Neutrophil (primary cell): Measurements from ENCODE around the gene HELZ.
"Not testable (repeated sequence)": the region's sequence is repeated elsewhere in the genome, so short reads cannot be mapped to it uniquely, and the experiment has no call there.

Experiments used
- H3K27ac ChIP-seq: fragments of 200-600 bp; sonication (generic); 2 replicates; pipeline ENCODE4 v1.5.1; 2016; ENCODE audit warnings: mild to moderate bottlenecking, moderate library complexity
- H3K27me3 ChIP-seq: fragments of 200-600 bp; sonication (generic); 2 replicates; pipeline ENCODE4 v1.6.0; 2016; ENCODE audit warnings: mild to moderate bottlenecking
- H3K36me3 ChIP-seq: fragments of 200-600 bp; sonication (generic); 2 replicates; pipeline ENCODE4 v1.5.1; 2017
- H3K4me1 ChIP-seq, 2 experiments: fragments of 200-600 bp in 1 of 2; sonication (generic) in 1 of 2; 1 replicate in 1 of 2; 2 replicates in 1 of 2; pipeline versions ENCODE4 v1.5.1 to v1.6.1; 2013 to 2016; ENCODE audit warnings: low read depth in 1 of 2, low read length in 1 of 2, mild to moderate bottlenecking in 1 of 2, moderate library complexity in 1 of 2; ENCODE audit not compliant: control insufficient read depth in 1 of 2, insufficient read depth in 1 of 2
- H3K4me3 ChIP-seq, 2 experiments: fragments of 200-600 bp in 1 of 2; sonication (generic) in 1 of 2; 1 replicate in 1 of 2; 2 replicates in 1 of 2; pipeline ENCODE4 v1.5.1; 2013 to 2016; ENCODE audit warnings: low read depth in 1 of 2, low read length in 1 of 2, mild to moderate bottlenecking in 1 of 2, moderate library complexity in 1 of 2
- H3K9me3 ChIP-seq: fragments of 200-600 bp; sonication (generic); 2 replicates; pipeline ENCODE4 v1.5.1; 2016
- TF ChIP-seq, protein P1 (sequence below): fragments of 200-600 bp; sonication (generic); IDR thresholded peaks from 2 replicates; pipeline ENCODE4 v1.5.1; 2016; ENCODE audit warnings: antibody characterized with exemption

Gene HELZ

DNA sequence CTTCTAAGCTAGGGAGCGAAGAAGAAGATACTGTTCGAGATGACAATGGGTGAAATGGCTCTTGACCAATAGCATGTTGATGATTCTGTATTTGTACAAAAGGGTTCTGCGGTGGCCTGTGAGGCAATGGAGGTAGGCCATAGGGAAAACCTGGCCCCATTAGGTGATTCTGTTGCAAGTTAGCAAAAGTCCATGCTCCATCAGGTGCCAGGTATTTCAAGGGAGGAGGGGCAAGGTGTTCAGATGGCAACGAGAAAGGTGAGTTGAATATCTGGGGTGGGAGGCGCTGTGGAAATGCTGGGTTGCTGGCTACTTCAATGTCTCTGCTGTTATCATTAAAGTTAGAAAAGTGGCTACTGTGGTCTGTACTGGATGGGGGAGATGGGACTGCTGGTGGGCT, 137.8 kb downstream of the HELZ start:
- no peaks in the 10 kb centered on the region for H3K9me3 ChIP-seq
- no peaks in the 10 kb centered on the region for H3K27me3 ChIP-seq
- no peak overlapping the region for H3K27ac ChIP-seq
- TF ChIP-seq, protein P1, sequence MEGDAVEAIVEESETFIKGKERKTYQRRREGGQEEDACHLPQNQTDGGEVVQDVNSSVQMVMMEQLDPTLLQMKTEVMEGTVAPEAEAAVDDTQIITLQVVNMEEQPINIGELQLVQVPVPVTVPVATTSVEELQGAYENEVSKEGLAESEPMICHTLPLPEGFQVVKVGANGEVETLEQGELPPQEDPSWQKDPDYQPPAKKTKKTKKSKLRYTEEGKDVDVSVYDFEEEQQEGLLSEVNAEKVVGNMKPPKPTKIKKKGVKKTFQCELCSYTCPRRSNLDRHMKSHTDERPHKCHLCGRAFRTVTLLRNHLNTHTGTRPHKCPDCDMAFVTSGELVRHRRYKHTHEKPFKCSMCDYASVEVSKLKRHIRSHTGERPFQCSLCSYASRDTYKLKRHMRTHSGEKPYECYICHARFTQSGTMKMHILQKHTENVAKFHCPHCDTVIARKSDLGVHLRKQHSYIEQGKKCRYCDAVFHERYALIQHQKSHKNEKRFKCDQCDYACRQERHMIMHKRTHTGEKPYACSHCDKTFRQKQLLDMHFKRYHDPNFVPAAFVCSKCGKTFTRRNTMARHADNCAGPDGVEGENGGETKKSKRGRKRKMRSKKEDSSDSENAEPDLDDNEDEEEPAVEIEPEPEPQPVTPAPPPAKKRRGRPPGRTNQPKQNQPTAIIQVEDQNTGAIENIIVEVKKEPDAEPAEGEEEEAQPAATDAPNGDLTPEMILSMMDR: no peak
- H3K4me3 ChIP-seq: no peak overlapping the region
- peaks cover 7 to 10% of the 10 kb centered on the region in 2 experiments for H3K4me1 ChIP-seq
- H3K36me3 ChIP-seq: peaks cover 66% of the 10 kb centered on the region

DNA sequence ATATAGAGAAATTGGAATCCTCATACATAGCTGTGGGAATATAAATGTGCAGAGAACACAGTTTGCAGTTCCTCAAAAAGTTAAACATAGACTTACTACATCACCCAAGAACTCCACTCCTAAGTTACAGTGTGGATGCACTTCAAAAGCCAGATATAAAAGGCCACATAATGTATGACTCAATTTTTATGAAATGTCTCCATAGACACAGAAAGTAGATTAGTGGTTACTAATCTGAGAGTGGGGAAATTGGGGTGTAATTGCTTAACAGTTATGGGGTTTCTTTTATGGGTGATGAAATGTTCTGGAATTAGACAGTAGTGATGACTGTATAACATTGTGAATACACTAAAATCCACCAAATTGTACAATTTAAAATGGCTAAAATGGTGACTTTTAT, 139.8 kb downstream of the HELZ start:
- Histone ChIP-seq H3K36me3 (peaks cover 53% of the 10 kb centered on the region), H3K9me3 (no peaks in the 10 kb centered on the region), H3K27me3 (no peaks in the 10 kb centered on the region), H3K4me3 (no peak overlapping the region), H3K27ac (peak overlapping the region; percentile 38), H3K4me1 (peaks cover 7 to 10% of the 10 kb centered on the region in 2 experiments)
- TF ChIP-seq, protein P1: no peak

DNA sequence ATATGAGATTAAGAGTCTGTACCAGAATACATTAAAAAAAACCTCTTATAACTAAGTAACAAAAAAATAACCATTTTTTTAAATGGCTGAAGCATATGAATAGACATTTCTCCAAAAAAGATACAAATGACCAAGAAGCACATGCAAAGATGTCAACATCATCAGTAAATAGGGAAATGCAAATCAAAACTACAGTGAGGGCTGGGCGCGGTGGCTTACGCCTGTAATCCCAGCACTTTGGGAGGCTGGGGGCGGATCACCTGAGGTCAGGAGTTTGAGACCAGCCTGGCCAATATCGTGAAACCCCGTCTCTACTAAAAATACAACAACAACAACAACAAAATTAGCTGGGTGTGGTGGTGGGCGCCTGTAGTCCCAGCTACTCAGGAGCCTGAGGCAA, 140.4 kb downstream of the HELZ start:
- H3K9me3 ChIP-seq, H3K27me3 ChIP-seq, H3K4me3 ChIP-seq: not testable (repeated sequence)
- H3K27ac ChIP-seq: peak overlapping the region; percentile 38
- peaks cover 49% of the 10 kb centered on the region for H3K36me3 ChIP-seq
- H3K4me1 ChIP-seq: peaks cover 7 to 10% of the 10 kb centered on the region in 2 experiments

DNA sequence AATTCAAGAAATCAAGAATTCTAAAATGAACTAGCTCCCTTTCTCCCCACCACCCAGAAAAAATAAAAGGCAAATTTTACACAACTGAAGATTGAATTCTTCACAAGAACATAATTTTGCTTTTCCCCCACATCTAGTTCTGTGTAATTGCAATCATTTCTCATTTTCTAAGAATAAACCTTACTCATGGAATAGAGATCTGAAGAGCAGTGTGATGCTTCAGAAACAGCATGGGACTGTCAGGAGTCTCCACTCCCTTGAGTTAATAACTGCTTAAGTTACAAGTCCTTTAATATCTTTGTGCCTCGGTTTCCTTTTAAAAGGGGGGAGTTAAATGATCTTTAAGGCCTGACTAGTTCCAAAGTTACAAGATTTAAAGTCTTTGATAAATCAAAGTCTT, 147.0 kb downstream of the HELZ start:
- TF ChIP-seq, protein P1: no peak
- no peak overlapping the region for H3K4me3 ChIP-seq
- H3K27me3 ChIP-seq: no peaks in the 10 kb centered on the region
- no peaks in the 10 kb centered on the region for H3K4me1 ChIP-seq
- no peak overlapping the region for H3K27ac ChIP-seq
- H3K36me3 ChIP-seq: peaks cover 5% of the 10 kb centered on the region
- H3K9me3 ChIP-seq: no peaks in the 10 kb centered on the region

DNA sequence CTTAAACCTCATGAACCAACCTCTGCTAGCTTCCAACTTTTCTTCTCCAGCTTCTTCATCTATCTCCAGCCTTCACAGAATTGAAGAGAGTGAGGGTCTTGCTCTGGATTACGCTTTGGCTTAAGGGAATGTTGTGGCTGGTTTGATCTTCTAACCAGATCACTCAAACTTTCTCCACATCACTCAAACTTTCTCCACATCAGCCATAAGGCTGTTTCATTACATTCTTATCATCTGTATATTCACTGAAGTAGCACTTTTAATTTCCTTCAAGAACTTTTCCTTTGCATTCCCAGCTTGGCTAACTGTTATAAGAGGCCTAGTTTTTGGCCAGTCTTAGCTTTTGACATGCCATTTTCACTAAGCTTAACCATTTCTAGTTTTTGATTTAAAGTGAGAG, 148.4 kb downstream of the HELZ start:
- peaks cover under 1% of the 10 kb centered on the region for H3K36me3 ChIP-seq
- no peaks in the 10 kb centered on the region for H3K4me1 ChIP-seq
- no peak overlapping the region for H3K4me3 ChIP-seq
- no peaks in the 10 kb centered on the region for H3K9me3 ChIP-seq
- H3K27me3 ChIP-seq: no peaks in the 10 kb centered on the region
- TF ChIP-seq, protein P1: no peak
- no peak overlapping the region for H3K27ac ChIP-seq

DNA sequence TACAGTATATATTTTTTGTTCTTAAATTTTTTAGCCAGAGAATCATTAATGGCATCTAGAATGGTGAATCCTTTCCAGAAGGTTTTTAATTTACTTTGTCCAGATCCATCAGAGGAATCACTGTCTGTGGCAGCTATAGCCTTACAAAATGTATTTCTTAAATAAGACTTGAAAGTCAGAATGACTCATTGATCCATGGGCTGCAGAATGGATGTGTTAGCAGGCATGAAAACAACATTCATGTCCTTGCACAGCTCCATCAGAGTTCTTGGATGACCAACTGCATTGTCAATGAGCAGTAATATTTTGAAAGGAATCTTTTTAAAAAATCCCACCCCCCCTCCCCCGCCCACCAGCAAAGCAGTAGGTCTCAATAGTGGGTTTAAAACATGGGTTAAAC, 149.2 kb downstream of the HELZ start:
- H3K27me3 ChIP-seq: no peaks in the 10 kb centered on the region
- no peaks in the 10 kb centered on the region for H3K4me1 ChIP-seq
- no peak overlapping the region for H3K4me3 ChIP-seq
- no peaks in the 10 kb centered on the region for H3K36me3 ChIP-seq
- TF ChIP-seq, protein P1: no peak
- H3K9me3 ChIP-seq: no peaks in the 10 kb centered on the region
- no peak overlapping the region for H3K27ac ChIP-seq

DNA sequence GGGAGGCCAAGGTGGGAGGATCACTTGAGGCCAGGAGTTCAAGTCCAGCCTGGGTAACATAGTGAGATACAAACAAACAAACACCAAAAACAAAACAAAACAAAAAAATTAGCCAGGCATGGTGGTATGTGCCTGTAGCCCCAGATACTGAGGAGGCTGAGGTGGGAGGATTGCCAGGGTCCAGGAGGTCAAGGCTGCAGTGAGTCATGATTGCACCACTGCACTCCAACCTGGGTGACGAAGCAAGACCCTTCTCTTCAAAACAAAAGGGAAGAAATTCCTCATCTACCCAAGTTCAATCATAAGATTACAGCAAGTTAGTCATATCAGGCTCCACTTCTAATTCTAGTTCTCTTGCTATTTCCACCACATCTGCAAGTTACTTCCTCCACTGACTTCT, 149.7 kb downstream of the HELZ start:
- H3K27me3 ChIP-seq, H3K36me3 ChIP-seq, H3K4me3 ChIP-seq, H3K27ac ChIP-seq, H3K4me1 ChIP-seq, H3K9me3 ChIP-seq: not testable (repeated sequence)
